Hair follicle dermal papilla cell (primary cell): ENCODE results near the gene S100A6. TPM values are rescaled to one million over a fixed set of nuclear protein-coding genes. Genes with fewer than 3 reads are reported as not detected.

Source experiments
- total RNA-seq: library from RNA; depleted of rRNA; stranded (reverse); fragments of >200 nt; gene quantifications from 2 replicates; pipeline ENCODE4 v1.2.3, GENCODE V29; 2012

Gene S100A6
- total RNA-seq, result 1,038 and 1,069 TPM in 2 replicates

DNA sequence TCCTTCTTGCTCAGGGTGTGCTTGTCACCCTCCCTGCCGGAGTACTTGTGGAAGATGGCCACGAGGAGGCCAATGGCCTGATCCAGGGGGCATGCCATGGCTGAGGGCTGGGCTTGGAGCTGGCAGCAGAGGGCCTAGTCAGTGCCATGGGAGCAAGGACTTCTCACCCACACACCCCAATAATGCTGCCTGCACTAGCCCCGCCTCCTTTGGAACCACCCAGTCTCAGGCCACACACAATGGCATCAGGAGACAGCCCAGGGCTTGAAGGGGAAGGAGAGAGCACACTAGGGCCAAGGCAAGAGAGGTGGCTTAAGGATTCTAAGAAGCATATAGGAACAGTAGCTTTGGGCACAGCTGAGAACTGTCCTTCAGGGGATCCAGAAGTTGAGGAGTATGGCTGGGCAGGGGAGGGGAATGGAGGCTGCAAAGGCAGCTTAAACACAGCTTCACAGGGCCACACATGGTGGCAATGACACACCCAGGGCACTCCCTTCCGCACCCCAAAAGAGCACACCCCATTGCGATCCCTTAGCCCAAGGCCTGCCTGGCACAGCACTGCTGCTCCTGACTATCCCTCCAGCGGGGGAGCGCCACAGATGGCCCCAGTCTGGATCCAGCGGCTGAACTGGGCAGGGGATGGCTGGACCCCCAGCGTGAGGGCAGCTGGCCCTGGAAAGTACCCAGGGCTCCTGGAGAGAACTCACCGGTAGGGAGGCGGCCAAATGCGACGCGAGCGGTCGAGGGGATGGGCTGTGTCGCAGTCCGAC lies at the start of gene S100A6:
Gene S100A6, minus strand, starts transcription at position 750 of the 770 bp plus-strand sequence. Its CDS starts 652 bp downstream, at position 98.

GRCh38 chr1:153565529-153566374 lies 30.0 kb upstream of the S100A6 start, which contains the start of gene S100A2:
Gene S100A2 (minus strand): TSS chr1:153565844. CDS start chr1:153563877, 1,967 bp downstream.

GRCh38 chr1:153548722-153549688 lies 13.2 kb upstream of the S100A6 start, which contains the start of gene S100A3:
Gene S100A3 (minus strand): TSS chr1:153549258. CDS start chr1:153548485, 773 bp downstream.

GRCh38 chr1:153545067-153546055 lies 9.6 kb upstream of the S100A6 start, which contains the start of gene S100A4:
Gene S100A4 (minus strand): TSS chr1:153545806. CDS start chr1:153544794, 1,012 bp downstream.

DNA sequence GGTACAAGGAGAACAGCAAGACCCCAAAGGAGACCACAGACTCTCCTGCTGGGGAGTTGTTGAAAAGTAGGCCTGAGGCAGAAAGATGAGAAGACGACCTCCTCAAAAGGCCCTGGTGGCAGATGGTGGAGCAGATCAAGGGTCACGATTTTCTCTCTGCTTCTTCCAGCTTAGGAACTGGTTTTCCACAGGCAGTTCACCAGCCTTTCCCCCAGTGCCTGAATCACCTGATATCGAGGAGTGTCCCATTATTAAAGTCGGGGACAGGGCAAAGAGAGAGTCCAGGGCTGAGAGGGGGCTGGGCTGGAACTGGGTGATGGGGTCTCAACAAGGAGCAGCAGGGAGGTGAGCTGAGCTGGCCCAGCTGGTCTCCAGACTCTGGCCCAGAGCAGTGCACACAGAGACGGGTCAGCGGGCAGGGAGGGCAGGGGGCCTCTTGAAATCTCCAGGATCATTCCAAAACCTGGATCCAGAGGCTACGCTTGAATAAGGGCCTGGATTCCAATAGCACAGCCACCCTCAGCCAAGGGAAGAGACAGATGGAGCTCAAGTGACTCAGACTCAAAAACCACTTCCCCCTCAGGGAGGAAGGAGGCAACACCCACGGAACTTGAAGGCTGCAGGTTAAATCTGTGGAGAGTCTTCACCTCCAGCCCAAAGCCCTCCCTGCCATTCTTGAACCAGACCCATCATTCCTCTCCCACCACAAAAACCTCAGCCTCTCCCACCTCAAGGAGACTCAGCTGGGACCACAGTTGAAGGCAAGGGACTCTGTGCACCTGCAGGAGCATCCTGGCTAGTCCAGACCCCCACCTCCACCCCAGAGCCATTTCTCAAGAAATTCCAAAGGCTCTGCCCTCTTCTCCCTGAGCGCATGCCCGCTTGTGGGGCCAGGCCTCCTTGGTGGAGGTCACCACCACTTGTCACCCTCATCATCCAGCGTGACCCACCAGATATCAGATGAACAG lies 4.9 kb upstream of the S100A6 start, which contains the start of gene S100A5:
Gene S100A5, minus strand, starts transcription at position 541 of the 968 bp plus-strand sequence. CDS start 743 bp downstream, outside the sequence.

Other genes starting within 250 kb of the S100A6 start
- not detected in 2 replicates for gene PGLYRP3, start 223.0 kb downstream of the S100A6 start, total RNA-seq
- not detected in 2 replicates for gene PGLYRP4, start 187.2 kb downstream of the S100A6 start, total RNA-seq
- gene S100A9, start 178.1 kb downstream of the S100A6 start, total RNA-seq, result 0.49 TPM in 1 of 2 replicates, not detected in the other
- gene S100A12, start 160.4 kb downstream of the S100A6 start, total RNA-seq, result not detected in 2 replicates
- gene S100A8, start 144.9 kb downstream of the S100A6 start, total RNA-seq, result not detected in 2 replicates
- gene S100A7A, start 119.5 kb downstream of the S100A6 start, total RNA-seq, result not detected in 2 replicates
- gene S100A7, start 75.3 kb downstream of the S100A6 start, total RNA-seq, result not detected in 2 replicates
- not detected in 2 replicates for gene S100A5, start 4.9 kb upstream of the S100A6 start, total RNA-seq
- 874 and 1,480 TPM in 2 replicates for gene S100A4, start 9.8 kb upstream of the S100A6 start, total RNA-seq
- 6.3 and 6.6 TPM in 2 replicates for gene S100A3, start 13.3 kb upstream of the S100A6 start, total RNA-seq
- 3.4 and 6.8 TPM in 2 replicates for gene S100A2, start 29.9 kb upstream of the S100A6 start, total RNA-seq
- gene S100A16, start 77.1 kb upstream of the S100A6 start, total RNA-seq, result 157 and 225 TPM in 2 replicates
- 0.36 and 0.65 TPM in 2 replicates for gene S100A14, start 80.3 kb upstream of the S100A6 start, total RNA-seq
- 71.1 and 103 TPM in 2 replicates for gene S100A13, start 91.5 kb upstream of the S100A6 start, total RNA-seq
- gene S100A1, start 92.4 kb upstream of the S100A6 start, total RNA-seq, result not detected in 2 replicates
- 44.3 and 53.1 TPM in 2 replicates for gene CHTOP, start 98.1 kb upstream of the S100A6 start, total RNA-seq
- gene SNAPIN, start 122.7 kb upstream of the S100A6 start, total RNA-seq, result 45.8 and 56.8 TPM in 2 replicates
- 116 and 124 TPM in 2 replicates for gene ILF2, start 135.0 kb upstream of the S100A6 start, total RNA-seq
- gene NPR1, start 142.7 kb upstream of the S100A6 start, total RNA-seq, result under 0.01 TPM in 1 of 2 replicates, not detected in the other
- gene INTS3, start 192.1 kb upstream of the S100A6 start, total RNA-seq, result 44.7 and 53.4 TPM in 2 replicates
- gene SLC27A3, start 239.4 kb upstream of the S100A6 start, total RNA-seq, result 9.5 and 14.3 TPM in 2 replicates